ENCODE data around the gene TBCCD1.
A peak's percentile ranks its signal among the peaks of the same experiment; 100 is the strongest.
"Not testable (repeated sequence)": the region's sequence is repeated elsewhere in the genome, so short reads cannot be mapped to it uniquely, and the experiment has no call there.

The TBCCD1 gene

DNA sequence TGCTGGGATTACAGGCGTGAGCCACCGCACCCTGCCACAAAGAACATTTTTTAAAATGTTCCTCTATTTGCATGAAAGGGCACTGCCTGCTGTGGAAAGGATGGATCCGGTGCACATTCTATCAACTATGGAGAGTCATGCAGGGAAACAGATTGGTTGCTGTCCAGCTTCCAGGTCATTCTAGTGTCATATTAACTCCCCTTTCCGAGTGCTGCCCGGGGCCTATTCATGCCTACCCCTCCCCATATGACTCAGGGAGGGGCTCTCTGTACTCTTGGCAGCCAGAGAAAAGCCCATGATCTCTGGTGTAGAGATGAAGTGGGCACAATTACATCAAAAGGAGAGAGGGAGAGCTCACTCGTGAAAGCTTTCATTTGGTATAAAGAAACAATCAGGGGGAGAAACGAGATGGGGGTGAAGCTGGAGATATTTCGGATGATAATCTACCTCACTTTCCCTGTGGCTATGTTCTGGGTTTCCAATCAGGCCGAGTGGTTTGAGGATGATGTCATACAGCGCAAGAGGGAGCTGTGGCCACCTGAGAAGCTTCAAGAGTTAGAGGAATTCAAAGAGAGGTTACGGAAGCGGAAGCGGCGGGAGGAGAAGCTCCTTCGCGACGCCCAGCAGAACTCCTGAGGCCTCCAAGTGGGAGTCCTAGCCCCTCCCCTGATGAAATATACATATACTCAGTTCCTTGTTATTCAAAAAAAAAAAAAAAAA lies 29.6 kb upstream of the TBCCD1 start:
- DNase-seq (ENCODE audit: low spot score), result no peak

DNA sequence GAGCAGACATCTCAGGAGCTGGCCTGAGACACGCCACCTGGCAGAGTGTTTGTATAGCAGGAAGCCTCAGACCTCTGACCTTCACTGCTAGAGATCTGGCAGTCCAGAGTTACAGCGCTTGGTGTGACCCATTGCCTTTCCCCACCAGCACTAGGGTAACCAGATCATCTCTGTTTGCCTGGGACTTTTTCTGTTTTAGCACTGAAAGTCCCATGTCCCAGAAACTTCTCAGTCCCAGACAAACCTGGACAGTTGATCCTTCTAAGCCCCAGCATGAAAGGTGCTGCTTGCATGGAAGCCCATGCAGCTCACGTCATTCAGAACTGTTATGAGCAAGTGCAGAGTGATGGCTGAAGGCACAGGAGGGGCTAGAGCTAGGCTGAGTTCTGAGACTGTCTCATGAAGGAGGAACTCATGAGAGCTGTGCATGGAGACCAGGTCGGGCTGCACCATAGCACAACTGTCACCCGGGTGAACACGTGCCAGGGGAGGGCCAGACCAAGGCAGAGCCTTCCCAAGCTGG lies 27.5 kb upstream of the TBCCD1 start:
- no peak for DNase-seq (ENCODE audit: low spot score)

DNA sequence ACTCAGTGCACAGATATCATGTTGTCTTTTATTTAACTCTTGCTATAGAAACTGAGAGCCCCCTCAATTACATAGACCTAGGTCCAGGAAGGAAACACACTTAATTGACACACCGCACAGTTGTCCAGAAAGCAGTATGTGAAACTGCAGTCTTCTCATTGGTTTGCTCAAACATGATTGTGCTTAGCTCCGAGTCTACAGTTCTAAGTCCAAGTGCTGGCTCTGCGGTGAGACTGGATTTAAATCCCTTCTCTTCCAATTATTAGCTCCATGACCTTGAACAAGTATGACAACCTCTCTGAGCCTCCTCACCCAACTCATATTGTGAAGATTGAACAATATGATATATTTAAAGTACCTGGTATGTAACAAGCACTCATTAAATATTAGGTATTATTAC lies 26.7 kb upstream of the TBCCD1 start:
- DNase-seq (ENCODE audit: low spot score), result no peak

DNA sequence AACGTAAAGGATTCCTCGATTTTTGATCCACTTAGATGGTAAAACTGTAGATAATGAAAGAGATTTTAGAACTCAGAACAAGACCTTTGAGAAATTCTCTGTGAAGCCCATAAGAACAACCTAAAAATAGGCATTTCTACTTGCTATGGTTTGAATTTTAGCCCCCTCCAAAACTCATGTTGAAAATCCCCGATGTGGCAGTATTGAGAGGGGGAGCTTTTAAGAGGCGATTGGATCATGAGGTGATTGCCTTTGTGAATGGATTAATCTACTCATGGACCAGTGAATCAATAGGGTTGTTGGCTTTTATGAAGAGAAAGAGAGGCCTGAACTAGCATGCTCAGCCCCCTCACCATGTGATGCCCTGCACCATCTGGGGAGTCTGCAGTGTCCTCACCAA lies 25.5 kb upstream of the TBCCD1 start:
- no peak for DNase-seq (ENCODE audit: low spot score)

DNA sequence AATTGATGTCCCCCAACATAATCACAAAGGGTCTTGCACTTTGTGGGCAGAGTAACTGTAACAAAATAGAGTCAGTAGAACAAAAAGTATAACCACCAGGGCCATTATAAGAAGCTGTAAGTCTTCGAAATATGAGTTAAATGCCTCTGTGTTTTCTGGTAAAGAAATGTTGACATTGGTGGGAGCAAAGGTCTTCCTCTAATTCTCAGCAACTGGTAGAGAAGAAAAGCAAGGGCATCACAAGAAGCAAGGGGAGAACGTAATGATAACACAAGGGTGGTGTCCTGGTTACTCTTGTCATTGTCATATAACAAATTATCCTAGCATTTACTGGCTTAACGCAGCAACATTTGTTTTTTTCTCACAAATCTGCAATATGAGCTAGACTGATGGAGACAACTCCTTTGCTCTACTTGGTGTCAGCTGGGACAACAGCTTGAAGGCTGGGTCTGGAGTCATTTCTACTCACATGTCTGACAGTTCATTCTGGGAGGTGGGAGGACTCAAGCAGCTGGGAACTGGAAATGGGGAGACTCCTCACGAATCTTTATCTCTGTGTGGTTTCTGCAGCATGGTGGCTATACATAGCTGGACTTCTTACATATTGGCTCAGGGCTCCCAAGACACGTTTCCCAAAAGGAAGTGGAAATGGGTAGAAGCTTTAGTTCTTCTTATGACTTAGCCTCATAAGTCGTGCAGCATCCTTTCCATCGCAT lies 23.6 kb upstream of the TBCCD1 start:
- DNase-seq (ENCODE audit: low spot score), result no peak

DNA sequence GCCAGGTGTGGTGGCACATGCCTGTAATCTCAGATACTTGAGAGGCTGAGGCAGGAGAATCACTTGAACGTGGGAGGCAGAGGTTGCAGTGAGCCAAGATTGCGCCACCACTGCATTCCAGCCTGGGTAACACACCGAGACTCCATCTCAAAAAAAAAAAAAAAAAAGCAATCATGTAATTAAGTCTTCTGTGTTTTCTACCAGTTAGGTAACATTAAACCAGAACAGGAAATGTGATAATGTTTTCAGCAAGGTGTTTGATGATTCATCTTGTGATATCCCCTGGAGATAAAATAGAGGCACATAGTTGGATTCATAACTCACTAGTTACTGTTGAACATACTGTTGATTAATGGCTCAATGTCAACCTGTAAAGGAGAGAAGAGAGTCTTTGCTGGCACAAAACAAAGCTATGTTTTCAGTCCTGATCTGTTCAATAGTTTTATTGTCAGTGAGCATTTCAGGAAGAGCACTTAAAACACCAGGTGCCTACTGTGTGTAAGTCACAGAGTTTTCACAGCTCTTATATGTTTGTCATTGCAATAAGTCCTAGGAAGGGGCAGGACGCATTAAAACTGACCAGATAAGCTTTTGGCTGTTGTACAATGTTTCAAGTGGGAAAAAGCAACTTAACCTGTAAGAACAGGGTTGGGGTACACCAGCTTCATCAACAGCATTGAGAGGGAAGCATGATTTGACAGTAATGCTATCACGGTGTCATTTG lies 22.9 kb upstream of the TBCCD1 start:
- peak; percentile 36 for DNase-seq (ENCODE audit: low spot score)

DNA sequence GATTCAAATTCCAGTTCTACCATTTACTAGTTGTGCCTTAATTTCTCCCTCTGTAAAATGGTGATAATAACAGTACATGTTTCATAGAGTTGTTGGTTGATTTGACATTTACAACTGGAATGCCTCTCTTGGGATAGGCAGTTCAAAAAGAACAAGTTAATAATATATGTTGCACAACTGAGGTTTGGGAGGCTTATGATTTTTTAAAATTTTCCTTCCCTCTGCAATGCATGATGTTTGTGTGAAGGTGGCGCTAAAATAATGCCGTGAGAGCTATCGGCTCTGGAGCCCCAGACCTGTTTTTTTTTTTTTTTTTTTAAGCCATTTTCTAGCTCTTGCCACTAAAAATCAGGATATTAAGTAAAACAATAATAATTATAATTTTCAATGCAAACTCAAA lies 22.0 kb upstream of the TBCCD1 start:
- DNase-seq (ENCODE audit: low spot score), result no peak

DNA sequence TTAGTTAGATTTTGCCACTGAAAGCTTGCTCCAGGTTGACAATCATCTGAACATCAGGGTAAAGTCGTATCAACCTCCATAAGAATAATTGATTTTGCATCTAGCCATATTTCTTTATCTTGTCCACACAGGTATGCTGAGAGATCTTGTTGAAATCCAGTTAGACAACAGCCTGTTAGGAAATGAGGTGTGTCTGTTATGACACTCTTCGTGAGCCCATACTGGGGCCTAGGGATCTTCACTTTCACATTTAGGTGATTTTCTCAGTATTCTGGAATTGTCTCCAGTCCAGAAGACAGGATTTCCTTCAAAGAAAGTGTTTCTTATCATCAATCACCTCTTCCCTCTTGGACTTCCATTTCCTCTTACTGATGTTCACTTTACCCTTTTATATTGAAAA lies 21.5 kb upstream of the TBCCD1 start:
- DNase-seq (ENCODE audit: low spot score), result no peak

DNA sequence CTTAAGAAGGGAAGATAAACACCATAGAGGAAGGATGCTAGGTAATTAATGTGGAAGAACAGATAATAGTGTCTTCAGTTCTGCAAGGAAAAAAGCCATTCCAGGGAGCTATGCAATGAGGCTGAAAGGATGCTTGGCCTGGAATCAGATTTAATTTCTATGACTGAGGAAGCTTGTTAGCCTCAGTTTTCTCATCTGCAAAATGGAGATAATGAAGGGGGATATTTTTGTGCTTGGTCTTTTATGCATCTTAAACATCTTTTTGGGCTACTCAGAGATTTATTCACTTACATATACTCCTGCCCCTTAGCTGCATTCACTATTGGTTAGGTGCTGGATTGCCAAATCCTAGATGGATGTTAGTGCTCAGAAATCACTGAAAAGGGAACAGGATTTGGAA lies 20.0 kb upstream of the TBCCD1 start:
- no peak for DNase-seq (ENCODE audit: low spot score)

DNA sequence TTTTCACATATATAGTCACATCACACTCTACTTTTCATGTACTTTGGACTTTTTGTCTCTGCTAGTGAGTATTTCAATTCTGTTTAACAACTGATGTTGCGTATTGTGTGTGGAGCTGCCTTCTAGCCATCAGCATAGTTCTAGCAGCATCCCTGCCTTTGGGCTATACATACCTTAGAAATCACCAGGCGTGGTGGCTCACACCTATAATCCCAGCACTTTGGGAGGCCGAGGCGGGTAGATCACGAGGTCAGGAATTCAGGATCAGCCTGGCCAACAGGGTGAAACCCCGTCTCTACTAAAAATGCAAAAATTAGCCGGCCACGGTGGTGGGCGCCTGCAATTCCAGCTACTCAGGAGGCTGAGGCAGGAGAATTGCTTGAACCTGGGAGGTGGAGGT lies 19.1 kb upstream of the TBCCD1 start:
- DNase-seq (ENCODE audit: low spot score), result not testable (repeated sequence)

DNA sequence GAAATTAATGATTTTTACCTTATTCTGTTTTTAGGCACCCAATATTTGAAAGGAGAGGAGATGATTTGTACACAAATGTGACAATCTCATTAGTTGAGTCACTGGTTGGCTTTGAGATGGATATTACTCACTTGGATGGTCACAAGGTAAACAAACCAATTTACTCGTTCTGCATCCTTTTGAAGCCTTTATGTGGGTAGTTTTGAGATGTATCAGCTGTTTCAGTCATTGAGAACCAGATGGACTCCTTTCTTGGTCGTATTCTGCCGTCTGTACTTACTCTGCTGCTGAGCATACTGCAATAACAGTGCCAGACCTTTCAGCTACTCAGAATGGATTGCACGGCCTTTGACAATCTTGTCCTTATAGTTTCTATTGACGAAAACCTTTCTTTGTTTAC lies 16.7 kb upstream of the TBCCD1 start:
- no peak for DNase-seq (ENCODE audit: low spot score)

DNA sequence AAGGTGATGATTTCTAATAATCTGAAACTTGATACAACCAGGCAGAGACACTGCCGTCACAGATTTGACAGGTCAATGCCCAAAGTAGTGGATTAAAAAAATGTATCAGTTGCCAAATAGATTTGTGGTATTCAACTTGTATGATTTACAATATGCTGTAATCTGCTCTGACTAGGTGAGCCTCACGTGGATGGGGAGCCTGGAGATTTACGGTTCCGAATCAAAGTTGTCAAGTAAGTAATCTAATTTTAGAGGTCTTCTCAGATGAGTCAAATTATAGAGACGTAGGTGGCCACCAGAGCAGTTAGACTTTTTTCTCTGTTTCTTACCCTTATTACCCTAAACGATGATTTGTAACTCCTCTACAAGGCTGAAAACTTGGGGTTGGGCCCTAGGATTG lies 15.4 kb upstream of the TBCCD1 start:
- no peak for DNase-seq (ENCODE audit: low spot score)

DNA sequence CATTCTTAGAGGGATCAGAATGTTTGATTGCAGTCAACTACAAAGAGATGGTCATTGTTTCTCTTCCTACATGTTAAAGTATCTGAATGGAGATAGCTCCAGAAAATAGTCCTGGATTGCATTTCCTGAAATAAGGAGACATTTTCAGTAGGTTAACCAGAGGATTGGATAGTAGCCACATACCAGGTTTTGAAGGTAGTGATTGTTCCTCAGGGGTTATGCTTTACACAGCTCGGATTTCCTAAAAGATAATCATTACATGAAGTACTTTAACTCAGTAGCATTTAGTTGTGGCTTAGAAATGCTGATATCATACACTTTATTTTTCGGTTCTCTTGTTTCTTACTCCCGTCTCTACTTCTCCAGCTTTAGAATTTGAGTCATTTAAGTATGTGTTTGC lies 13.6 kb upstream of the TBCCD1 start:
- no peak for DNase-seq (ENCODE audit: low spot score)

DNA sequence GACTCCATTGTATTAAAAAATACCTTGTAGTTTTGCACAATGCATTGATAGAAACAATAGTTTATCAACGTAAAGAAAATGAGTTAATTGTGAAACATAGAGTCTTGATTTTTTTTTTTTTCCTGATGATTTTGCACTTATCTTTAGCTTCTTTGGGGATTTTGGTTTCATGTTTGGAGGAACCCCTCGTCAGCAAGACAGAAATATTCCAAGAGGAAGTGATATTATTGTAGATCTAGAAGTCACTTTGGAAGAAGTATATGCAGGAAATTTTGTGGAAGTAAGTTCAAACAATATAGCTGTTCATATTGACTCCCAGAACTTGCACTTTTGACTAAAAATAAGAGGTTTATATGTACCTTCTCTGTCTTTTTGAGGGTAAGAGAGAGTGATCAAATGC lies 10.4 kb upstream of the TBCCD1 start:
- no peak for DNase-seq (ENCODE audit: low spot score)

DNA sequence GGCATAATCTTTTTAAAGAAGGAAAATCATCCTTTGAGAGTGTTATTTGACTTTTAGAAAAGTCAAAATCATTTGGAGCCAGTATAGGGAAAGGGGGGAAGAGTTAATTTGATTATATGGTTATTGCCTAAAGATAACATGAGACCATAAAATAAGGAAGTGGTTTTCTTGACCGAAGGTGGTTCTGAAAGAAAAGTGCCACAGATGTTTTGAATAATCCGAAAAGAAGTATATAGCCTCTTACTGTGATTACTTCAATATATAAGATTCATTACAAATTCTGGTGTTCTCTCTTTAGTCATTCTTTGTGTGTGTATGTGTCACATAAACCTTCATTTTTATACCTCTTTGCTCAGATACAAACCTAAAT lies 4.5 kb upstream of the TBCCD1 start:
- DNase-seq (ENCODE audit: low spot score), result no peak

DNA sequence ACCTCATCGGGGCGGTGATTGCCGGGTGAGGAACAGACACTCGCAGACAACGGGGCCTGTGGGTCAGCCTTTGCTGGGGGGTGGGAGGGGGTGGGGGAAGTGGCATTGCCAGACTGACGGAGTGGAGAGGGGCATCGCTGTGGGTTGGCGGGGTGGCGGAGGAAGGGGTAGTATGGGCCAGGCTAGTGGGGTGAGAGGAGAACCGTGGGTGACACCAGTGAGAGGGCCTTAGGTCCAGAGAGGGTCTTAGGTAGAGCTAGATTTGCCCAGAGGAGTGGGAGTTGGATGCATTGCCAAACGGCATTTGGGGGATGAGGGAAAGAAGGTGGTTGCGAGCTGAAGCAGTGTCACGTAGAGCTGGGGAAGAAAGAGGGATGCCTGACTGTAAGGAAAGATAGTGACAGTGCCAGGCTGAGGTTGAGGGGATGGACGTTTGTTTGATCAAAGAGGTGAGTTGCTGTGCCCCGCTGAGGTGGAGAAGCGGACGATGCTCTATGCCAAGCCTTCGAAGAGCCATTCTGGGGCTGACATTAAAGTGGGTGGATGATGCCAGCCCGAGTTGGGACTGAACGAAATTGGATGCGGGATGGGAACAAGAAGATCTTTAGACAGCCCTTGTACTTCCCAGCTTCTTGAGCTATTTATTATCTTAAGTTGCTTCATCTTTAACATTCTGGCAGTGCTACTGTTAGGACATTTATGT lies 4.0 kb upstream of the TBCCD1 start:
- no peak for DNase-seq (ENCODE audit: low spot score)

DNA sequence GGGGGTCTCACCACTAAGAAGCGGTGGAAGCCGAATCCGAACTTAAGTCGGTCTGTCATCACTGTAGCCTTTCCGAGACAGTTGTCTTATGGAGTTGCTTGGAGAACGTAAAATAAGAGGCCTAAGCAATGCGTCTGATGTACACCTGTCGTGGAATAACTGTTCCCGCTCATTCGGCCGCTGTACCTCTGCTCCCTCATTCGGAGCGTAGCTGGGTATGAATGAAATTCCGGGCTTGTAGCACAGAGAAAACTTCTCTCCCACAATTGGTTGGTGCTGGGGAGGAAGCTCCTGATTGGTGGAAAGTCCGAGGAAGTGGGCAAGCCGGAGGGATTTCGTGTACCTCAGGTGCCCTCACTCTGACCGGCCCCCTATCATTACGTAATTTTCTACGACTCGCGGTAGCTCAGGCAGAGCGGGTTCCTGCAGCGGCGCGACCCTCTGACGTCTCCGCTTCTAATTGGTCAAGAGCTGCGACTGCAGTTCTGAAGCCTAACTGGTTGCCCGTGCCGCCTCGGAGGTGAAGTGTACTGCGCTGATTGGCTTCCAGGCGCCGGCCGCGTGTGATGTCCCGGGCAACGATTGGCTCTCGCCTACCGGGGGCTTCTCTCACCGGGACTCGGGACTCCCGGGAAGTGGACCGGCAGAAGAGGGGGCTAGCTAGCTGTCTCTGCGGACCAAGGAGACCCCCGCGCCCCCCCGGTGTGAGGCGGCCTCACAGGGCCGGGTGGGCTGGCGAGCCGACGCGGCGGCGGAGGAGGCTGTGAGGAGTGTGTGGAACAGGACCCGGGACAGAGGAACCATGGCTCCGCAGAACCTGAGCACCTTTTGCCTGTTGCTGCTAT lies 3.2 kb upstream of the TBCCD1 start, which contains the start of gene DNAJB11:
Gene DNAJB11, plus strand, starts transcription at position 625 of the 845 bp plus-strand sequence. Its CDS starts 178 bp downstream, at position 803.
- DNase-seq (ENCODE audit: low spot score), result peak; percentile 99

DNA sequence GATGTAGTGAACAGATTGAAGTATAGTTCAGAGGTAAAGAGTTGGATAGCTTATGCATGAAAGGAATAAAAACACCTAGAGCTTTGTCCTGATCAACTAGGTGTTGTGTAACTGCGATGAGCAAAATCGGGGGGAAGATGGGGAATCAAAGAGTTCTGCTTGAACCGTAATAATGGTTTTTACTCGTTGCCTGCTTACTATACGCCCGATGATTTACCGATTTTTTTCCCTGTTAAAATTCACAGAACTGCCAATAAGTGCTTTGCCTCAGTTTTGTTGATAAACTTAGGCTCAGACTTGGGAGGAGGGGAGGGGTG lies 2.6 kb upstream of the TBCCD1 start:
- DNase-seq (ENCODE audit: low spot score), result no peak

DNA sequence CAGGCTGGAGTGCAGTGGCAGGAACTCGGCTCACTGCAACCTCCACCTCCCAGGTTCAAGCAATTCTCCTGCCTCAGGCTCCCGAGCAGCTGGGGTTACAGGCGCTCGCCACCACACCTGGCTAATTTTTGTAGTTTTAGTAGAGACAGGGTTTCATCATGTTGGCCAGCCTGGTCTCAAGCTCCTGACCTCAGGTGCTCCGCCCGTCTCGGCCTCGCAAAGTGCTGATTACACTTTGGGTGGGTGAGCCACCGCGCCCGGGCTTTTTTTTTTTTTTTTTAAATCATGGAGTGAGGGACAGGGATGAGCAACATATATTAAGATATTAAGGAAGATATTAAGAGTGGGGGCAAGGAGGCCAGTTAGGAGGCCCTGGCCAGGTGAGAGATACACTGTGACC lies 2.2 kb upstream of the TBCCD1 start:
- DNase-seq (ENCODE audit: low spot score), result not testable (repeated sequence)

DNA sequence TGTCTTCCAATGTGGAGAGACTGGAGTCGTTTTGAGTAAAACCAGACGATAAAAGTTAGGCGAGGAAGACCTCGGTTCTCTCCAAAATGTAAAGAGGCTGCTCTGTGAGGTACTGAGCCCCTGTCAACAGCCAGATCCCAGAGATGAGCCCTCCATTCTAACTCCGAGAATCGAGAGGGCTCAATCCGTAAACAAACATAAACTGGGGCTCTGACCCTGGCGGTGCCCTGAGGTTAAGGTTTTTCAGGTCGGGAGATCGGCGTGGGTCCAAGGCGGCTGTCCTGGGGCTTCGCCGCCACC lies 417 bp downstream of the TBCCD1 start:
- DNase-seq (ENCODE audit: low spot score), result no peak

DNA sequence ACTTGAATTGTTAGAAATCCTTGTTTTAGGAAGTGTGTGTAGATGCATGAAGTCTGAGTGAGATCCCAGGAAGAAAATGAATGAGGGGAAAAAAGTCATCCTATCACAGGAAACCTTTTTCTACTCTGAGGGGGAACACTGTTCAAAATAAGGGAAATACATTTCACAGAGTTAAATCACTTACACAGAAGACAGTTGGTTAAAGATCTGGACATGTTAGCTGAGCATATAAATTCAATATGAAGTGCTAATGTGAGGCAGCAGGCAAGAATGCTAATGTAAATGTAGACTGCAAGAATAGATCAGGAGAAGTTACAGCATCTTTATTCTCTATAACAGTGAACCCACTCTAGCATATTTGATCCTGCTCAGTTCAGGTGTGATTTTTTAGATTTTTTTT lies 2.6 kb downstream of the TBCCD1 start:
- DNase-seq (ENCODE audit: low spot score), result no peak
